A549 (cell line): Measurements from ENCODE around the gene GIT2. TPM values are rescaled to one million over a fixed set of nuclear protein-coding genes. Genes with fewer than 3 reads are reported as not detected.

Source experiments
- polyA plus RNA-seq, 4 experiments: library from polyadenylated mRNA; depleted of rRNA in 3 of 4; stranded (reverse); fragments of >200 nt; fragmentation: RNase III in 1 of 4; extraction: RNeasy Plus Mini Kit Qiagen cat#74134 plus additional on column Dnase treatment in 1 of 4; gene quantifications; 2 replicates in 3 of 4; 3 replicates in 1 of 4; pipeline ENCODE4 v1.2.3, GENCODE V29; 2011 to 2017

The GIT2 gene
- polyA plus RNA-seq, 2 of the 4 experiments (the other 2 are of a cell fraction): 18.5 to 38.0 TPM

Other genes starting within 250 kb of the GIT2 start
- gene TRPV4, start 163.0 kb downstream of the GIT2 start, polyA plus RNA-seq (2011; rRNA removed): 0.37 and 0.52 TPM in 2 replicates
- gene TRPV4, start 163.0 kb downstream of the GIT2 start, polyA plus RNA-seq (2017; fragmentation: RNase III; extraction: RNeasy Plus Mini Kit Qiagen cat#74134 plus additional on column Dnase treatment): 0.05 to 0.15 TPM (median 0.09 TPM) in 3 replicates
- gene GLTP, start 115.8 kb downstream of the GIT2 start, polyA plus RNA-seq (2011; rRNA removed): 18.8 and 19.2 TPM in 2 replicates
- gene GLTP, start 115.8 kb downstream of the GIT2 start, polyA plus RNA-seq (2017; fragmentation: RNase III; extraction: RNeasy Plus Mini Kit Qiagen cat#74134 plus additional on column Dnase treatment): 16.7 to 16.9 TPM (median 16.9 TPM) in 3 replicates
- 14.9 and 18.4 TPM in 2 replicates for gene TCHP, start 96.1 kb downstream of the GIT2 start, polyA plus RNA-seq (2011; rRNA removed)
- gene TCHP, start 96.1 kb downstream of the GIT2 start, polyA plus RNA-seq (2017; fragmentation: RNase III; extraction: RNeasy Plus Mini Kit Qiagen cat#74134 plus additional on column Dnase treatment): 25.4 to 35.8 TPM (median 33.4 TPM) in 3 replicates
- gene ANKRD13A, start 3.1 kb upstream of the GIT2 start, polyA plus RNA-seq (2011; rRNA removed): 19.8 and 23.8 TPM in 2 replicates
- 11.5 to 13.0 TPM (median 12.1 TPM) in 3 replicates for gene ANKRD13A, start 3.1 kb upstream of the GIT2 start, polyA plus RNA-seq (2017; fragmentation: RNase III; extraction: RNeasy Plus Mini Kit Qiagen cat#74134 plus additional on column Dnase treatment)
- gene C12orf76, start 52.2 kb upstream of the GIT2 start, polyA plus RNA-seq (2011; rRNA removed): 22.6 and 23.1 TPM in 2 replicates
- 12.4 to 14.5 TPM (median 13.3 TPM) in 3 replicates for gene C12orf76, start 52.2 kb upstream of the GIT2 start, polyA plus RNA-seq (2017; fragmentation: RNase III; extraction: RNeasy Plus Mini Kit Qiagen cat#74134 plus additional on column Dnase treatment)
- gene IFT81, start 128.0 kb upstream of the GIT2 start, polyA plus RNA-seq (2011; rRNA removed): 39.7 and 73.4 TPM in 2 replicates
- gene IFT81, start 128.0 kb upstream of the GIT2 start, polyA plus RNA-seq (2017; fragmentation: RNase III; extraction: RNeasy Plus Mini Kit Qiagen cat#74134 plus additional on column Dnase treatment): 40.7 to 41.6 TPM (median 40.7 TPM) in 3 replicates